Endothelial cell of umbilical vein (primary cell): ENCODE measurements around the gene DNAJB1. TPM values are rescaled to one million over a fixed set of nuclear protein-coding genes. Genes with fewer than 3 reads are reported as not detected.
A peak's percentile ranks its signal among the peaks of the same experiment; 100 is the strongest.

Experiments used
- BruUV-seq: library from RNA; stranded (reverse); fragments of 400-500 nt; replicated peaks from 2 replicates; lab custom pipeline; 2021; lab: Mats Ljungman, UMichigan
- CTCF ChIA-PET: fragments of 300-600, 350-600 bp; sonication (Branson Sonifier 250); formaldehyde crosslinking; loops from one replicate; lab custom pipeline; 2021; ENCODE audit warnings: antibody characterized with exemption, inconsistent platforms; lab: Charles Lee
- POLR2A ChIA-PET: fragments of 300-600, 350-600 bp; sonication (Branson Sonifier 250); formaldehyde crosslinking; loops from one replicate; lab custom pipeline; 2021; ENCODE audit warnings: antibody characterized with exemption, inconsistent platforms; lab: Charles Lee
- DNase-seq: peaks from one replicate; pipeline ENCODE4 v3.0.0-alpha.2; 2011; ENCODE audit warnings: low read depth, low spot score
- FAIRE-seq: peaks from 2 replicates; lab custom pipeline; 2011; peaks lifted over from hg19 to GRCh38; lab: Jason Lieb, UNC
- H2AFZ ChIP-seq: 2 replicates; pipeline ENCODE4 v1.6.0; 2012; ENCODE audit warnings: low read depth, low read length, control low read depth, inconsistent platforms
- H3K27ac ChIP-seq: 2 replicates; pipeline ENCODE4 v1.5.1; 2011; ENCODE audit warnings: low read depth, mild to moderate bottlenecking, control low read depth, low read length, moderate library complexity; ENCODE audit not compliant: insufficient read depth
- H3K27me3 ChIP-seq, 2 experiments: 2 replicates each; pipeline versions ENCODE4 v1.6.0 to v1.6.1; 2011; ENCODE audit warnings: low read length in 2 of 2, mixed read lengths in 1 of 2; ENCODE audit not compliant: control insufficient read depth in 2 of 2, insufficient read depth in 2 of 2
- H3K36me3 ChIP-seq, 2 experiments: 2 replicates in 1 of 2; 3 replicates in 1 of 2; pipeline ENCODE4 v1.5.1; 2011; ENCODE audit warnings: low read length in 2 of 2, mild to moderate bottlenecking in 1 of 2, moderate library complexity in 1 of 2; ENCODE audit not compliant: control insufficient read depth in 2 of 2, insufficient read depth in 2 of 2; ENCODE audit errors: extremely low read depth in 1 of 2
- H3K4me1 ChIP-seq: 3 replicates; pipeline ENCODE4 v1.5.1; 2011; ENCODE audit warnings: mild to moderate bottlenecking, low read length; ENCODE audit not compliant: control insufficient read depth, insufficient read depth; ENCODE audit errors: extremely low read depth
- H3K4me2 ChIP-seq: 2 replicates; pipeline ENCODE4 v1.6.1; 2011; ENCODE audit warnings: low read length, control low read depth, mixed read lengths; ENCODE audit not compliant: insufficient read depth
- H3K4me3 ChIP-seq, 3 experiments: fragments of 200-600 bp in 1 of 3; sonication (generic), shearing (Covaris generic) in 1 of 3; replicated peaks in 1 of 3; 2 replicates each; pipeline ENCODE4 v1.5.1; 2011 to 2016; ENCODE audit warnings: control low read depth in 3 of 3, low read length in 3 of 3, mild to moderate bottlenecking in 2 of 3, inconsistent platforms in 1 of 3, low read depth in 1 of 3, moderate library complexity in 1 of 3; ENCODE audit not compliant: insufficient read depth in 1 of 3
- H3K79me2 ChIP-seq: 2 replicates; pipeline ENCODE4 v1.6.0; 2012; ENCODE audit warnings: low read length, inconsistent platforms; ENCODE audit not compliant: control insufficient read depth, insufficient read depth
- H3K9ac ChIP-seq: replicated peaks from 2 replicates; pipeline ENCODE3; 2011; ENCODE audit warnings: low read length, control low read depth; ENCODE audit not compliant: insufficient read depth; ENCODE audit errors: extremely low read depth
- H3K9me1 ChIP-seq: replicated peaks from 3 replicates; pipeline ENCODE4 v1.6.0; 2011; ENCODE audit warnings: mild to moderate bottlenecking, low read length; ENCODE audit not compliant: control insufficient read depth, insufficient read depth; ENCODE audit errors: extremely low read depth
- H3K9me3 ChIP-seq: replicated peaks from 2 replicates; pipeline ENCODE4 v1.5.1; 2012; ENCODE audit warnings: low read length, inconsistent platforms; ENCODE audit not compliant: control insufficient read depth, insufficient read depth
- H4K20me1 ChIP-seq: replicated peaks from 2 replicates; pipeline ENCODE3; 2011; ENCODE audit warnings: mild to moderate bottlenecking, low read length; ENCODE audit not compliant: control insufficient read depth, insufficient read depth; ENCODE audit errors: extremely low read depth
- EZH2 ChIP-seq: IDR thresholded peaks from 2 replicates; pipeline ENCODE4 v1.6.1; 2012; ENCODE audit warnings: borderline replicate concordance, low read depth, mild to moderate bottlenecking, moderate library complexity, low read length, inconsistent platforms; ENCODE audit not compliant: severe bottlenecking
- FOS ChIP-seq: IDR thresholded peaks from 2 replicates; pipeline ENCODE4 v1.6.1; 2011; ENCODE audit warnings: mild to moderate bottlenecking, low read length, moderate library complexity, borderline replicate concordance; ENCODE audit not compliant: insufficient read depth
- GATA2 ChIP-seq: IDR thresholded peaks from 2 replicates; pipeline ENCODE4 v1.7.0; 2011; ENCODE audit warnings: low read depth, mild to moderate bottlenecking, moderate library complexity, mixed read lengths, low read length; ENCODE audit not compliant: insufficient read length, insufficient read depth
- JUN ChIP-seq: IDR thresholded peaks from 2 replicates; pipeline ENCODE4 v1.6.1; 2011; ENCODE audit warnings: borderline replicate concordance, low read depth; ENCODE audit not compliant: insufficient read length, insufficient read depth
- MYC ChIP-seq: IDR thresholded peaks from one replicate; pipeline ENCODE4 v1.6.1; 2011; ENCODE audit warnings: mild to moderate bottlenecking, low read depth, low read length
- POLR2A ChIP-seq: IDR thresholded peaks from 2 replicates; pipeline ENCODE4 v1.6.1; 2012; ENCODE audit warnings: low read depth, mild to moderate bottlenecking, control low read depth, low read length
- POLR2AphosphoS5 ChIP-seq: IDR thresholded peaks from 2 replicates; pipeline ENCODE4 v1.6.1; 2012; ENCODE audit warnings: low read depth, mild to moderate bottlenecking, control low read depth, low read length, moderate library complexity; ENCODE audit not compliant: insufficient read depth
- dilution Hi-C: fragments of 300-500 bp; cut with MboI; formaldehyde crosslinking; loops from one replicate; pipeline ENCODE4 v1.15.0; 2019; ENCODE audit warnings: low sequenced_read_pairs; ENCODE audit not compliant: extremely low pct_ligation_motif_present
- intact Hi-C: fragments of 100-400 bp; cut with micrococcal nuclease; formaldehyde crosslinking; loops from one replicate; pipeline ENCODE4 v1.10.0; 2022
- polyA plus RNA-seq, 4 experiments: library from polyadenylated mRNA; depleted of rRNA in 3 of 4; stranded (reverse) in 3 of 4; unstranded in 1 of 4; fragments of >200 nt; gene quantifications; 2 replicates each; pipeline versions ENCODE4 v1.2.1 to v1.2.3, GENCODE V29; 2011 to 2012; ENCODE audit warnings: missing spikeins in 1 of 4
- total RNA-seq: library from RNA; stranded (reverse); gene quantifications from 2 replicates; pipeline ENCODE4 v1.2.3, GENCODE V29; 2021
- TF ChIP-seq, protein P1 (sequence below): IDR thresholded peaks from 2 replicates; pipeline ENCODE4 v1.6.1; 2011; ENCODE audit not compliant: insufficient read depth, insufficient read length
- TF ChIP-seq, protein P2 (sequence below), 2 donors: IDR thresholded peaks; 1 replicate in 1 of 2; 2 replicates in 1 of 2; pipeline ENCODE4 v1.5.1; 2011; ENCODE audit warnings: low read length in 2 of 2, mild to moderate bottlenecking in 2 of 2, moderate library complexity in 2 of 2, control low read depth in 1 of 2, inconsistent platforms in 1 of 2, low read depth in 1 of 2; ENCODE audit not compliant: insufficient read depth in 1 of 2; ENCODE audit errors: extremely low read depth in 1 of 2

Gene DNAJB1
- total and polyA plus RNA-seq, 2 donors (not counting 3 experiments of a cell fraction or from before 2014, with no cell fraction given) = 58.6 to 59.8 TPM

DNA sequence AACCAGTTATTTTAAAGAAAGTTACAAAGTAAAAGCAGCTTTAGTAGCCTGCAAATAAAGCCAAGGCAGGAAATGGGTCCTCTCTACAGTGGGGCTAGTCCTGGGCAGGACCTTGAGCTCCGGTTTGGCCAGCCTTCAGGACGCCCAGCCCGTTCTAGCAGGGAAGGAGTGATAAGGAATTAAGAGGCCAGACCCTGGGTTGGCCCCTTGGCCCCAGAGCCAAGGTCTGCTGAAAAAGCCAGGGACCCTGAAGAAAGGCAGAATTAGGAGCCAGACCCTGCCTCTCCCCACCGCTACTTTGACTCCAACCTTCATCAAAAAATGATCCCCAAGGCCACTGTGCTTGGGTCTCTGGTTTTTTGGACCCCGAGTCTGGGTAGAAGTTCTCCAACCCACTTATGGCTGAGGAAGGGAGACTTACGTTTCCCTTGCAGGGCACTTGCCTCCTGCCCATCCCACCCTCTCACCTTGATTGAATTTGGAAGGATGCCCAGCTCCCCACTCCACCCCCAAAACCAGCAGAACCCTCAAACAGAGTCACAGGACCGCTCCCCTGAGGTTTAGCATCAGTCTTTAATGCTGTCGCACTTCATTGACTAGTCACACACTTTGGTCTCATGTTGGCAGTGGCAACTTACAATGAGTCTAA is 3.9 kb downstream of the DNAJB1 start:
- POLR2A ChIA-PET = no interaction called here
- CTCF ChIA-PET = interaction anchor here (1.1 kb wide), 1 partner anchor 9 kb away, joined by 5 read pairs; no protein-coding TSS in a partner anchor

More for the DNA sequence above, 3.9 kb downstream of the DNAJB1 start:
- TF ChIP-seq, protein P1, sequence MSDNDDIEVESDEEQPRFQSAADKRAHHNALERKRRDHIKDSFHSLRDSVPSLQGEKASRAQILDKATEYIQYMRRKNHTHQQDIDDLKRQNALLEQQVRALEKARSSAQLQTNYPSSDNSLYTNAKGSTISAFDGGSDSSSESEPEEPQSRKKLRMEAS = no peak
- no peak for TF ChIP-seq EZH2
- TF ChIP-seq, protein P2, sequence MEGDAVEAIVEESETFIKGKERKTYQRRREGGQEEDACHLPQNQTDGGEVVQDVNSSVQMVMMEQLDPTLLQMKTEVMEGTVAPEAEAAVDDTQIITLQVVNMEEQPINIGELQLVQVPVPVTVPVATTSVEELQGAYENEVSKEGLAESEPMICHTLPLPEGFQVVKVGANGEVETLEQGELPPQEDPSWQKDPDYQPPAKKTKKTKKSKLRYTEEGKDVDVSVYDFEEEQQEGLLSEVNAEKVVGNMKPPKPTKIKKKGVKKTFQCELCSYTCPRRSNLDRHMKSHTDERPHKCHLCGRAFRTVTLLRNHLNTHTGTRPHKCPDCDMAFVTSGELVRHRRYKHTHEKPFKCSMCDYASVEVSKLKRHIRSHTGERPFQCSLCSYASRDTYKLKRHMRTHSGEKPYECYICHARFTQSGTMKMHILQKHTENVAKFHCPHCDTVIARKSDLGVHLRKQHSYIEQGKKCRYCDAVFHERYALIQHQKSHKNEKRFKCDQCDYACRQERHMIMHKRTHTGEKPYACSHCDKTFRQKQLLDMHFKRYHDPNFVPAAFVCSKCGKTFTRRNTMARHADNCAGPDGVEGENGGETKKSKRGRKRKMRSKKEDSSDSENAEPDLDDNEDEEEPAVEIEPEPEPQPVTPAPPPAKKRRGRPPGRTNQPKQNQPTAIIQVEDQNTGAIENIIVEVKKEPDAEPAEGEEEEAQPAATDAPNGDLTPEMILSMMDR (IDR thresholded peaks at IDR 0.05; ENCODE audit: extremely low read depth in 1 of 2, insufficient read depth in 1 of 2, low read depth in 1 of 2, low read length in 2 of 2) = no peak
- no peak for TF ChIP-seq POLR2A
- TF ChIP-seq JUN = no peak
- no peak for TF ChIP-seq MYC
- TF ChIP-seq FOS = no peak
- no peak for TF ChIP-seq GATA2
- no peak for TF ChIP-seq POLR2AphosphoS5
- Histone ChIP-seq H3K9me3 (no peaks in the 10 kb centered on the region), H3K27ac (no peak overlapping the region), H3K4me1 (peaks cover 26% of the 10 kb centered on the region), H3K27me3 (no peaks in the 10 kb centered on the region), H3K9ac (no peak overlapping the region), H4K20me1 (no peaks in the 10 kb centered on the region), H3K4me3 (no peak overlapping the region), H3K79me2 (peaks cover 33% of the 10 kb centered on the region), H3K36me3 (peaks cover 12 to 13% of the 10 kb centered on the region in 2 experiments), H3K4me2 (no peak overlapping the region), H2AFZ (no peak overlapping the region), H3K9me1 (no peaks in the 10 kb centered on the region)
- DNase-seq = no peak
- dilution Hi-C loops (no loop called here), intact Hi-C loops (no loop called here)
- peak; percentile 37 for FAIRE-seq
- BruUV-seq = no TSS peak
